ENCODE measurements around the gene CRYGN.

CRYGN gene

DNA sequence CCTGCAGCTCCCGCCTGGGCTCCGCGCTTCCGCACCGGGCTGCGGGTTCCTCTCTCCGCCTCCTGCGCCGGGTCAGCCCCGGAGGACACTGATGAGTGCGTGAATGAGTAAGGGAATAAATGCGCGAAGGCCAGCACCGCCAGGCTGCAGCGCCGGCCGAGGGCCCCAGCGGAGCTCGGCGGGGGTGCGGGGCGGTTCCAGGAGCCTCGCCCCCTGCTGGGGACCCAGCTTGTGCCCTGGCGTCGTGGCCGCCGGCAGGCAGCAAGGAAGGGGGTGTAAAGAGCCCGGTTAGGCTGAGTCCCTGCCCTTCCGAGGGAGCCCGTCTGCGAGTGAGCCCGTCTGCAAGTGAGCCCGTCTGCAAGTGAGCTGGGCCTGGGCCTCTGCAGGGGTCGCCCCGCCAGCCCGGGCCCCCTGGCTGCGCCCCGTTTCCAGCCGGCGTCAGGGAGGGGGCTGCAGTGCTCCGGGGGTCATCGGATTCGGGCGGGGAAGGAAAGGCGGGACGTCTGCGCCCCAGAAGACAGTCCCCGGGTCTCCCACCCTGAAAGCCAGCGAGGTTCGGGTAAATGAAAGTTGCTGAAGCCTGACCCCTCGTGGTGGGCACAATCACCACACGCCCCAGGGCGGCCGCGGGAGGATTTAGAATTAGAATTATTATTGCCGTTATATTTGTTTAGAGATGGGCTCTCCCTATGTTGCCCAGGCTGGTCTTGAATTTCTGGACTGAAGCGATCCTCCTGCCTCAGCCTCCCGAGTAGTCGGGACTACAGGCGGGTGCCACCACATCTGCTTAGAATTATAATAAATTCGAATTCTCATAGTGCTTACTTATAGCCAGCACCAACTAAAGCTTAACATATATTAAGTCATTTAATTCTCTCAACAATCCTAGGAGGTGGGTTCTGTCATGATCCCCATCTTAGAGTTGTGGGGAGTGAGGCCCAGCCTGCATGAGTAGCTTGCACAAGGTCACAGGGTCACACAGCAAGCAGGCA, 8.6 kb upstream of the CRYGN start:
- DNase-seq (ENCODE audit: low read depth), result peak; percentile 46
- TF ChIP-seq, protein P1, sequence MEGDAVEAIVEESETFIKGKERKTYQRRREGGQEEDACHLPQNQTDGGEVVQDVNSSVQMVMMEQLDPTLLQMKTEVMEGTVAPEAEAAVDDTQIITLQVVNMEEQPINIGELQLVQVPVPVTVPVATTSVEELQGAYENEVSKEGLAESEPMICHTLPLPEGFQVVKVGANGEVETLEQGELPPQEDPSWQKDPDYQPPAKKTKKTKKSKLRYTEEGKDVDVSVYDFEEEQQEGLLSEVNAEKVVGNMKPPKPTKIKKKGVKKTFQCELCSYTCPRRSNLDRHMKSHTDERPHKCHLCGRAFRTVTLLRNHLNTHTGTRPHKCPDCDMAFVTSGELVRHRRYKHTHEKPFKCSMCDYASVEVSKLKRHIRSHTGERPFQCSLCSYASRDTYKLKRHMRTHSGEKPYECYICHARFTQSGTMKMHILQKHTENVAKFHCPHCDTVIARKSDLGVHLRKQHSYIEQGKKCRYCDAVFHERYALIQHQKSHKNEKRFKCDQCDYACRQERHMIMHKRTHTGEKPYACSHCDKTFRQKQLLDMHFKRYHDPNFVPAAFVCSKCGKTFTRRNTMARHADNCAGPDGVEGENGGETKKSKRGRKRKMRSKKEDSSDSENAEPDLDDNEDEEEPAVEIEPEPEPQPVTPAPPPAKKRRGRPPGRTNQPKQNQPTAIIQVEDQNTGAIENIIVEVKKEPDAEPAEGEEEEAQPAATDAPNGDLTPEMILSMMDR (conservative IDR thresholded peaks at IDR 0.05; ENCODE audit: low read length), result peak; percentile 77
- H3K4me3 ChIP-seq (ENCODE audit: low read length), result peak overlapping the region; percentile 54

DNA sequence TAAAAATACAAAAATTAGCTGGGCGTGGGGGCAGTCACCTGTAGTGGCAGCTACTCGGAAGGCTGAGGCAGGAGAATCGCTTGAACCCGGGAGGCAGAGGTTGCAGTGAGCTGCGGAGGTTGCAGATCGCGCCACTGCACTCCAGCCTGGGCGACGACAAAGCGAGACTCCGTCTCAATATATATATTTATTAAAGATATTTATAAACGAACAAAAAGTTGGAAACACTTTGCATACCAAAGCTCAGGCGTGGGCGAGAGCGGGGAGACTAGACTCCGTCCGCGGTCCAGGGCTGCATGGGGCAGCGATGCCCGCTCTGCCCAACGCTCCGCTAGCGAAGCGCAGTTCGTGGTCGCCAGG, 7.9 kb upstream of the CRYGN start:
- TF ChIP-seq, protein P1 (conservative IDR thresholded peaks at IDR 0.05; ENCODE audit: low read length), result no peak
- DNase-seq (ENCODE audit: low read depth), result no peak
- peak overlapping the region; percentile 39 for H3K4me3 ChIP-seq (ENCODE audit: low read length)

DNA sequence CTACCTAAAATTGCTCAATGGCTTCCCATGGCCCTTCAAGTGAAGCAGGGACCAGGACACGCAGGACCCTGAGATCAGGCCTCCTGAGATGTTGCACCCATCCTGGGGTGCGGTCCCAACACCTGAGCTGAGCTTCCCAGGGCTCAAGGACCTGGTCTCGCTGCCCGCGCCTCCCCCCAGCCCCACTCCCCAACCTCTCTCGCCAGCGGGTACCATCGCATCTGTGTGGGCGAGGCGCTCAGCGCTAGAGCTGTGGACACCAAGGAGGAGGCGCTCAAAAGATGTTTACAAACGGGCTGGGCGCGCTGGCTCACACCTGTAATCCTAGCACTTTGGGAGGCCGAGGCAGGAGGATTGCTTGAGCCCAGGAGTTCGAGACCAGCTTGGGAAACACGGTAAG, 7.4 kb upstream of the CRYGN start:
- TF ChIP-seq, protein P1 (conservative IDR thresholded peaks at IDR 0.05; ENCODE audit: low read length), result no peak
- no peak for DNase-seq (ENCODE audit: low read depth)
- no peak overlapping the region for H3K4me3 ChIP-seq (ENCODE audit: low read length)

DNA sequence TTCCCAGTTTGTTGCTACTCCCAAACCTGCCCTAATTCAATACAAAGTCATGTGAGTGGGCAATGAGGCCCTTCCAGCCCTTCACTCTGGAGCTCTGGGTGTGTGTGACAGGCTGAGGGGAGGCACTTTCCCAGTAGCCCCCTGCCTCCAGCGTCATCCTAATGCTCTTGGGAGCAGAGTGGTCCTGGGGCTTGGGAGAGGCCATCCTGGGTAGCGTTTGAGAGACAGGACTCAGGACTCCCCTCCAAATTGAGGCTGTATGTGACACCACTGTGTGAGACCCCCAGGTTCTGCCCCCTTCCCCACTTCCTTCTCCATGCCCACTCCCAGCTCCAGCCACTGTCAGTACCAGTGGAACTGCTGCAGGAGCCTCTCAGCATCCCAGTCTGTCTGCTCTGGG, 6.5 kb upstream of the CRYGN start:
- DNase-seq (ENCODE audit: low read depth), result no peak
- TF ChIP-seq, protein P1 (conservative IDR thresholded peaks at IDR 0.05; ENCODE audit: low read length), result no peak
- no peak overlapping the region for H3K4me3 ChIP-seq (ENCODE audit: low read length)

DNA sequence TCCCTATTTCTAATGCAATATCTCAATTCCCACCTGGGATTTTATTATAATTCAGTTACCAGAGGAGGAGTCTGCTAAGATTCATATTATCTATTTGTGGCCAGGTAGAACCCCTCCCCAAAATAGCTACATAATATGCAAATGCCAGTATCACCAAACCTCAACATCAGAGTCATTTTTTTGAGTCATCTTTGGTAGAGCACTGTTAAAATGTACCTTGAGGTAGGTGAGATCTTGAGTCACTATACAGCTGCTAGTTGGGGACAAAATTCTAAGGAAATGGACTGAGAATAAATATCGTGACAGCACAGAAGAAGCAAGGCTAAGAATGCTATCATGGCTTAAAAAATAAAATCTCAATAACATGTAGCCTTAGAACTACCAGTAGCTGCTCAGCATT, 4.7 kb upstream of the CRYGN start:
- TF ChIP-seq, protein P1 (conservative IDR thresholded peaks at IDR 0.05; ENCODE audit: low read length), result no peak
- no peak for DNase-seq (ENCODE audit: low read depth)
- no peak overlapping the region for H3K4me3 ChIP-seq (ENCODE audit: low read length)

DNA sequence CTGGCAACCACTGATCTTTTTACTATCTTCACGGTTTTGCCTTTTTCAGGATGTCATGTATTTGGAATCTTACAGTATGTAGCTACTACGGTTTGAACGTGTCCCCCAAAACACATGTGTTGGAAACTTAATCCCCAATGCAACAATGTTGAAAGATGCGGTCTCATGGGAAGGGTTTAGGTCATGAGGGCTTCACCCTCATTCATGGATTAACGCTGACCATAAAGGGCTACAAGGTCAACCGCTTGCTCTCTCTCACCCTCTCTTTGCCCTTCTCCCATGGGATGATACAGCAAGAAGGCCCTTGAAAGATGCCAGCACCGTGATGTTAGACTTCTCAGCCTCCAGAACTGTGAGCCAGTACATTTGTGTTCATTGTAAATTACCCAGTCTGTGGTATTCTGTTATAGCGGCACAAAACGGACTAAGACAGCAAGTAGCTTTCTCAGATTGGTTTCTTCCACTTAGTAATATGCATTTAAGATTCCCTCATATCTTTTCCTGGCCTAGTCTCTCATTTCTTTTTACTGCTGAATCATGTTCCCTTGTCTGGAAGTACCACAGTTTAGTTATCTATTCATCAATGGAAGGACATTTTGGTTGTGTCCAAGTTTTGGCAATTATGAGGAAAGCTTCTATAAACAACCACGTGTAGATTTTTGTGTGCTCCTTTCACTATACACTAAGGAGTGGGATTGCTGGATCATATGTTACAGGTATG, 3.0 kb upstream of the CRYGN start:
- no peak overlapping the region for H3K4me3 ChIP-seq (ENCODE audit: low read length)
- TF ChIP-seq, protein P1 (conservative IDR thresholded peaks at IDR 0.05; ENCODE audit: low read length), result no peak
- no peak for DNase-seq (ENCODE audit: low read depth)
